Stimulated activated naive CD8-positive, alpha-beta T cell treated with anti-CD3 and anti-CD28 coated beads, Interleukin-15, Interleukin-2, amounts not matched to agents 100 ng/mL and 50 ng/mL, for 24 hours (primary cell): ENCODE measurements around the gene LILRA5.
A peak's percentile ranks its signal among the peaks of the same experiment; 100 is the strongest.
"Not testable (repeated sequence)": the region's sequence is repeated elsewhere in the genome, so short reads cannot be mapped to it uniquely, and the experiment has no call there.

ENCODE experiments used
- H3K27ac Mint-ChIP-seq: one replicate; pipeline ENCODE4 v1.8.0; 2021; ENCODE audit warnings: mild to moderate bottlenecking, mixed read lengths
- H3K27me3 Mint-ChIP-seq: one replicate; pipeline ENCODE4 v1.8.0; 2021; ENCODE audit warnings: mixed read lengths
- H3K36me3 Mint-ChIP-seq: one replicate; pipeline ENCODE4 v1.8.0; 2021; ENCODE audit warnings: low read depth, mixed read lengths
- H3K4me1 Mint-ChIP-seq: one replicate; pipeline ENCODE4 v1.8.0; 2021; ENCODE audit warnings: low read depth, mixed read lengths
- H3K4me3 Mint-ChIP-seq: one replicate; pipeline ENCODE4 v1.8.0; 2021; ENCODE audit warnings: mild to moderate bottlenecking, mixed read lengths
- H3K9me3 Mint-ChIP-seq: one replicate; pipeline ENCODE4 v1.8.0; 2021; ENCODE audit warnings: mixed read lengths

LILRA5 gene

DNA sequence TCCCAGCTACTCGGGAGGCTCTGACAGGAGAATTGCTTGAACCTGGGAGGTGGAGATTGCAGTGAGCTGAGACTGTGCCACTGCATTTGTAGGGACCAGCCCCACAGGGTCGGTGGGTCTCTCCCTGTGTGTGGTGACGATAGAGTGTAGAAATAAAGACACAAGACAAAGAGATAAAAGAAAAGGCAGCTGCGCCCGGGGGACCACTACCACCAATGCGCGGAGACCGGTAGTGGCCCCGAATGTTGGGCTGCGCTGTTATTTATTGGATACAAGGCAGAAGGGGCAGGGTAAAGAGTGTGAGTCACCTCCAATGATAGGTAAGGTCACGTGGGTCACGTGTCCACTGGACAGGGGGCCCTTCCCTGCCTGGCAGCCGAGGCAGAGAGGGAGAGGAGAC is 9.3 kb upstream of the LILRA5 start:
- peak overlapping the region; percentile 49 for H3K27ac Mint-ChIP-seq
- H3K9me3 Mint-ChIP-seq, H3K4me3 Mint-ChIP-seq, H3K36me3 Mint-ChIP-seq: not testable (repeated sequence)
- H3K27me3 Mint-ChIP-seq: peaks cover 11% of the 10 kb centered on the region
- H3K4me1 Mint-ChIP-seq: peaks cover 14% of the 10 kb centered on the region

DNA sequence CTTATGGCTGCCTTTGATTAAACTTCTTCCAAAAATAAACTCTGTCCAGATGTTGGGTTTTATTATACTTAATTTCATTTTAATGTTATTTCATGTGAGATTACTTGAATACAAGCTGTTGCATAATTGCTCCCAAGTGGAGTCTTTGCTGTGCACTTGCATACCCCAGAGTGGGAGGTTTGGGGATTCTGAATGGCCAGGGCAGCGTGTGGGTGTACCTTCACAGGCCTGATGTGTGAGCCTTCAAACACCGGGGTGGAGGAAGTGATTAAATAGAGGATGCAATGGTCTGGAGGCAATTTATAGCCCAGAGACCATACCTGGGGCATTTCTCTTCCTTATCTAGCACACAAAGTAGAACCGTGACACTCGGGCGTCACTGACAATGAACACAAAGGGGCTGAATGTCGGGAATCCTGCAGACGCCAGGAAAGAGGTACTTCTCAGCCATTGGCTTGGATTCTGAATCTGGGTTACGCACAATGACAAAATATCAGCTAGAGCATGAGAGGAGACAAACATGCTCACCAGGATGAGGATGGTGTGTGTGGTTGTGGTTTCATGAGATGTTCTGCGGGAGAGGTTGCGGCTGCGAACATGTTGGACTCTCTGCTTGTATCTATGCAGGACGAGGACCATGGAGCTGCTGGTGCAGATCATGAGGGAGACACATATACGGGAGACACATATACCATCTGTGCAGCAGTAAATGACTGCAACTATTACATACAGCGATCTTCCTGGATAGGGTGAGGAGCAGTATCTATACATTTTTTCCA is 7.1 kb upstream of the LILRA5 start:
- no peaks in the 10 kb centered on the region for H3K36me3 Mint-ChIP-seq
- H3K4me3 Mint-ChIP-seq: no peak overlapping the region
- no peak overlapping the region for H3K27ac Mint-ChIP-seq
- H3K9me3 Mint-ChIP-seq: no peaks in the 10 kb centered on the region
- peaks cover 16% of the 10 kb centered on the region for H3K27me3 Mint-ChIP-seq
- H3K4me1 Mint-ChIP-seq: peaks cover under 1% of the 10 kb centered on the region

DNA sequence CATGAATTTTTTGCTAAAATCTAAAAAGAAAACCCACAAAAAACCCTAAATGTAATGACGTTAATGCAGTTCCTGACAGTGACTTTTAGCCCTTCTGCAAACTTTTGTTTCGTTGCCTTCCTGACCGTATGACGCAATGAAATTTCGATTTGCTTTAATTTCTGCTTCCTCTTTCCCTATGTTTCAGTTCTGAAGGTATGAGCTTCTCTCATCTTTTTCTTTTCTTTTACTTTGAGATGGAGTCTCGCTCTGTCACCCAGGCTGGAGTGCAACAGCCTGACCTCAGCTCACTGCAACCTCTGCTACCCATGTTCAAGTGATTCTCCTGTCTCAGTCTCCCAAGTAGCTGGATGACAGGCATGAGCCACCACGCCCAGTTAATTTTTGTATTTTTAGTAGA is 6.1 kb upstream of the LILRA5 start:
- no peaks in the 10 kb centered on the region for H3K36me3 Mint-ChIP-seq
- no peak overlapping the region for H3K27ac Mint-ChIP-seq
- no peak overlapping the region for H3K4me3 Mint-ChIP-seq
- H3K4me1 Mint-ChIP-seq: no peaks in the 10 kb centered on the region
- H3K9me3 Mint-ChIP-seq: no peaks in the 10 kb centered on the region
- peaks cover 19% of the 10 kb centered on the region for H3K27me3 Mint-ChIP-seq

DNA sequence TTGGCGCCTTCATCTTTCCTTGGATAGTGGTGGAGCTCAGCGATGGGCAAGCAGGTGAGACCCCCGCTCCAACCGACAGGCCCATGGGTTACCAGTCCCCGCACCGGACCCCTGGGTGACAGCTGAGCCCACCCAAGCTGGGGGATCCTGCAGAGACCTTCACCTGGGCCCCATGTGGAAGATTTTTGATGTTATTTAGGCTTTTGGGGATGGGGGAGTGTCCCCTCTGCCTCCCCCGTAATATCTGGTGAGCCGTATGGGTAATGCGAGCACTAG is 4.9 kb upstream of the LILRA5 start:
- no peak overlapping the region for H3K4me3 Mint-ChIP-seq
- H3K36me3 Mint-ChIP-seq: no peaks in the 10 kb centered on the region
- no peaks in the 10 kb centered on the region for H3K9me3 Mint-ChIP-seq
- H3K27me3 Mint-ChIP-seq: peaks cover 28% of the 10 kb centered on the region
- no peak overlapping the region for H3K27ac Mint-ChIP-seq
- no peaks in the 10 kb centered on the region for H3K4me1 Mint-ChIP-seq

DNA sequence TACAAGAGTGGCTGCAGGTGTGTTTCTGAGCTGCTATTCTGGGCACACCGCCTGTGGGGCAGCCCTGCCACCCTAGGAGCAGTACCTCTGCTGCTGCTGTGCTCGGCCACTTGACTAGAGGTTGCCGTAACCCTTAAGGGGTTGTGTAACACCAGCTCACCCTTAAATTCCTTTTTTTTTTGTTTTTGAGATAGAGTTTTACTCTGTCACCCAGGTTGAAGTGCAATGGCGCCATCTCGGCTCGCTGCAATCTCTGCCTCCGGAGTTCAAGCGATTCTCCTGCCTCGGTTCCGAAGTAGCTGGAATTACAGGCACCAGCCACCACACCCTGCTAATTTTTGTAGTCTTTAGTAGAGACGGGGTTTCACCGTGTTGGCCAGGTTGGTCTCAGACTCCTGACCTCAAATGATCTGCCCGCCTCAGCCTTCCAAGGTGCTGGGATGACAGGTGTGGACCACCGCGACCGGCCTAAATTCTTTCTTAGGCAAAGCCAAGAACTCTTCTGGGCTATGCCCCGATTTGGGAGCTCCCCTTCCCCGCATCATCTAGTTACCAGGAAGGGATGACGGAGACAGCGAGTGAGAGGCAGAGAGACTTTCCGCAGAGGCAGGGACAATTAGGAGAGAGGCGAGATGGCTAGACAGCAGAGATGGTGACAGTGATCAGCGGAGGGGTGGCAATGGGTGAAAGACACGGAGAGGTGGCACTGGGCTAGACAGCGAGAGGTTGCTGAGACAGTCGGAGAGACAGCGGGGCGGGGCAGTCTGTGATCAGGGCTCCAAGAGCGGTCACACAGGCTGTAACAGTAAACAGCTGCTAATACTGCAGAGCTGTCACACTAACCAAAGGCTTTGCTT is 4.4 kb upstream of the LILRA5 start:
- Mint-ChIP-seq H3K4me1 (no peaks in the 10 kb centered on the region), H3K27me3 (peaks cover 31% of the 10 kb centered on the region), H3K4me3 (no peak overlapping the region), H3K27ac (no peak overlapping the region), H3K9me3 (no peaks in the 10 kb centered on the region), H3K36me3 (no peaks in the 10 kb centered on the region)

DNA sequence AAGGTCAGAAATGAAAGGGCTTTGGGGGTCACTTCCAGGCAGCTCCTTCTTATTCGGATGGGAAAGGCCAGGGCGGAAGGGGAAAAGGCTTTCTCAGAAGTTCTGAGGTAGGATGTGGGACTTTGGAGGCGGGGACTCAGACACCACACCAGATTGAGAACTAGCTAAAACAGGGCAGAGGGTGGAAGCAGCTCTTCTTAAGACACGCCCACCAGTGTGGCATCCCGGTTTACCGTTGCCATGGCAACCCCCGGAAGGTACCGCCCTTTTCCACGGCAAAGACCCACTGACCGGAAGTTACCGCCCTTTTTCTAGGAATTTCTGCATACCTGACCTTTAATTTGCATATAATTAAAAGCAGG is 3.8 kb upstream of the LILRA5 start:
- no peak overlapping the region for H3K27ac Mint-ChIP-seq
- no peaks in the 10 kb centered on the region for H3K36me3 Mint-ChIP-seq
- H3K9me3 Mint-ChIP-seq: no peaks in the 10 kb centered on the region
- no peaks in the 10 kb centered on the region for H3K4me1 Mint-ChIP-seq
- peaks cover 31% of the 10 kb centered on the region for H3K27me3 Mint-ChIP-seq
- H3K4me3 Mint-ChIP-seq: no peak overlapping the region

DNA sequence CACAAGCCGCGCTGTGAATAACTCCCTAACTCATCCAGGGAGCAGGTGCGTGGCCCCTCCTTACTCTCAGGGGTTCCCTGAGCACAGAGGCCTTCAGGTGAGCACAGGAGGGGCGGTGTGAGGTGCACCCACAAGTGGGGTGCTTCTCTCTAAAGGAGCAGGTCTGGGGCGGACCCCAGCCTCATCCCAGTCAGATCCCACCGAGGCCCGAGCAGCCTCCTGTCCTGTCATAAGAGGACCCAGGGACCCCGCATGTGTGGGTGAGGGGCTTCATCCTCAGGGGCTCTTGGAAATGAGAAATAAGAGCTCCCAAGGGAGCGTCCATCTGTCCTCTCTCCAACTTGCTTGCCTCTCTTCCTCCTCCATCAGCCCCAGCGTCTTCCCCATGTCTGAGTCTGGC is 3.0 kb upstream of the LILRA5 start:
- Mint-ChIP-seq H3K36me3 (no peaks in the 10 kb centered on the region), H3K27me3 (peaks cover 32% of the 10 kb centered on the region), H3K4me3 (no peak overlapping the region)

DNA sequence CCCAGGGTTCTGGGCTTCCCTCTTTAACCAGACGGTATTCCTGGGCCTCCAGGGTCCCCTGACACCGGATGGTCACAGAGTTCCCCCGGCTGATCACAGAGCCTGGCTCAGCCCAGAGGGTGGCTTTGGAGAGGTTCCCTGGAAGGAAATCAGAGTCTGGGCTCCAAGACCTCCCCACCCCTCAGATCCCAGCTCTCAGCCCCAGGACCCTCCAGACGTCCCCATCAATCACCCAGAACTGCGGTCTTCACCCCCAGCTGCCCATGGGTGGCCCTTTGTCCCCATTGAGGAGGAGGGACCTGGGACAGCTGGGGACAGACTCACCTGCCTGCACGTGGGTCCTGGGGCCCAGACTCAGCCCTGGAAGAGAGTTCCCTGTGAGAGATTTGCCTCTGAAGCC is 955 bp downstream of the LILRA5 start:
- Mint-ChIP-seq H3K4me1 (no peaks in the 10 kb centered on the region), H3K27ac (no peak overlapping the region), H3K27me3 (peaks cover 29% of the 10 kb centered on the region), H3K4me3 (no peak overlapping the region), H3K36me3 (no peaks in the 10 kb centered on the region), H3K9me3 (no peaks in the 10 kb centered on the region)

More for the DNA sequence above, 3.0 kb upstream of the LILRA5 start:
- Mint-ChIP-seq H3K27ac (no peak overlapping the region), H3K9me3 (no peaks in the 10 kb centered on the region), H3K4me1 (no peaks in the 10 kb centered on the region)

DNA sequence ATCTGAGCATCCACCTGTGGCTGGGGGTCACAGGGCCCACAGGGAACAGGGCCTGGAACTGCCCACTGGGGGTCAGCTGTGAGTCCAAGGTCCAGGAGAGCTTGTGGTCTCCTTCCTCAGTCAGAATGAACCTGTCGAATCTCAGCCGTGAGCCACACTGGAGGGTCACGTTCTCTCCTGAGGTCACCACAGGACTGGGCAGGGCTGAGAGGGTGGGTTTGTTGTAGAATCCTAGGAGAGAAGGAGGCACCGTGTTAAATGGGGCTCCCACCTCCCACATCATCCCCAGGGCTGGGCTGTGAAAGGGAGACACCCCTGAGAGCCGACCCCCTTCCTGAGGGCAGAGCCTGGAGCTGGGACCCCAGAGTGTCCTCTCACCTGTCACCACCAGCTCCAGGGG is 1.5 kb downstream of the LILRA5 start:
- H3K27ac Mint-ChIP-seq: no peak overlapping the region
- H3K4me3 Mint-ChIP-seq: no peak overlapping the region
- H3K9me3 Mint-ChIP-seq: no peaks in the 10 kb centered on the region
- no peaks in the 10 kb centered on the region for H3K4me1 Mint-ChIP-seq
- H3K27me3 Mint-ChIP-seq: peaks cover 30% of the 10 kb centered on the region
- no peaks in the 10 kb centered on the region for H3K36me3 Mint-ChIP-seq

DNA sequence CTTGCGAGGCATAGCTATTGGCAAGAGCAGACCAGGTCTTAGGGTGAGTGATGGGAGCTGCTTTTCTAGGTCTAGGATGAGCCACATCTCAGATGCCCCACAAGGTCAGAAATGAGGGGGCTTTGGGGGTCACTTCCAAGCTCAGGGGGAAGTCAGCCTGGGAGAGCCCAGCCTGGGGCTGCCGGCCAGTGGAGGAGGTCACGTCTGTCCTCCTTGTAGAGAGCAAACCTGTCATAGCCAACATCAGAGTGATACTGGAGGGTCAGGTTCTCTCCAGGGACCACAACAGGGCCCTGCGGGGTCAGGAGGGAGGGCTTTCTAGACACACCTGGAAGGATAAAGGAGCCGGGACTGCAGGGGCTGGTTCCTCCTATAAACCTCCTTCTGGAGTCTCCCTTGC is 2.4 kb downstream of the LILRA5 start:
- Mint-ChIP-seq H3K27me3 (peaks cover 26% of the 10 kb centered on the region), H3K36me3 (no peaks in the 10 kb centered on the region), H3K27ac (no peak overlapping the region), H3K4me3 (no peak overlapping the region), H3K9me3 (no peaks in the 10 kb centered on the region), H3K4me1 (no peaks in the 10 kb centered on the region)

DNA sequence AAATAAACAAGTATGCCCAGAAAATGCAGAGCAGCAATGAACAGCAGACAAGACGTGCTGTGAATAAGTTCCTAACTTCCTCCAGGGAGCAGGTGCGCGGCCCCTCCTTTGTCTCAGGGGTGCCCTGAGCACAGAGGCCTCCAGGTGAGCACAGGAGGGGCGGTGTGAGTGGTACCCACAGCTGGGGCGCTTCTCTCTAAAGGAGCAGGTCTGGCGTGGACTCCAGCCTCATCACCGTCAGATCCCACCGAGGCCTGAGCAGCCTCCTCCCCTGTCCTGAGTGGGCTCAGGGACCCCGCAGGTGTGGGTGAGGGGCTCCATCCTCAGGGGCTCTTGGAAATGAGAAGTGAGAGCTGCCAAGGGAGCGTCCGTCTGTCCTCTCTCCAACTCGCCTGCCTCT is 3.2 kb downstream of the LILRA5 start:
- Mint-ChIP-seq H3K27ac (no peak overlapping the region), H3K27me3 (peaks cover 26% of the 10 kb centered on the region)

DNA sequence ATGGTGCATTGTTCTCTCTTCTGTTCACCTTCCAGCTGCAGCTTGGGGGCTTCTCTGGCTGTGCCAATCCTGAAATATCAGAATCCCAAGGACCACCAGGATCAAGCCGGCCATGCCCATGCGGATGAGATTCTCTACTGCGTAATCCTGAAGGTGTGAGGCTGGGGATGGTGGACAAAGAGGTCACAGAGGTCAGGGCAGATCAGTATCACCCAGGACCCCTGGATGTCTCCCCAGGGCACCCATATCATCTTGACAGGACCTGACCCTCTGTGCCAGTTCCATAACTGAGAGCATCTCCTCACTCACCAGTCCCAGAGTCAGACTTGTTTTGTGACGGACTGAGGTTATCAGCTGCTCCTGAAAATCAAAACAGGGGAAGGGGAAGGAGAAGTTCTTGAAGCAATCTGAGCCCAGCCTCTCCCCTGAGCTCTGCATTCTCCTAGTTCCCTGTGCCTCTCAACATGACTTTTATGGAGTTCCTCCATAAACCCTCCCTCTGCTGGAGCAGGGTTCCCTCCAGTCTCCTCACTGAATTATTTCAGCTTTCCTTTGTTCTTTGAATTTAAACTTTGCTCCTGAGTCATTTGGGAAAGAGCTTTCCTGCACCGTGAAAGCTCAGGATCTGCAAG is 5.5 kb downstream of the LILRA5 start:
- no peaks in the 10 kb centered on the region for H3K36me3 Mint-ChIP-seq
- peaks cover 7% of the 10 kb centered on the region for H3K27me3 Mint-ChIP-seq
- no peak overlapping the region for H3K27ac Mint-ChIP-seq
- H3K4me1 Mint-ChIP-seq: peaks cover 18% of the 10 kb centered on the region
- no peak overlapping the region for H3K4me3 Mint-ChIP-seq
- H3K9me3 Mint-ChIP-seq: no peaks in the 10 kb centered on the region

More for the DNA sequence above, 3.2 kb downstream of the LILRA5 start:
- Mint-ChIP-seq H3K36me3 (no peaks in the 10 kb centered on the region), H3K9me3 (no peaks in the 10 kb centered on the region), H3K4me1 (peaks cover 4% of the 10 kb centered on the region), H3K4me3 (no peak overlapping the region)

DNA sequence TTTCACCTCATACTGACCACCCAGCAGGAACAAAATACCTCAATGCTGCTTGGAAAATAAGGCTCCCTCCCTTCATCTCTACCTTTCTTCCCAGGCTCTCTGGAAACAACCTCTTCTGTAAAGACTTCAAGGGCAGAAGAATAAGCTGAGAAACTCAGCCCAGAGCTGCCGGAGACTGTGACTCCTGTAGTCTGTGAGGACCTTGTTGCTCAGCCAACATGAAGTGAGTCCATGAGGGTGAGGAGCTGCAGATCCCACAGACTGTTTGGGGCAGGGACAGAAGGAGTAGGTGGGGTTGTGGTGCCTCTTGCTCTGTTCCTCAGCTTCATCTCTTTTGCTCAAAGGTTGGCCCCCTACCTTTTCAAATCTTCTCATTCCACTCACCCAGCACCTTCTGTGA is 7.8 kb downstream of the LILRA5 start:
- no peak overlapping the region for H3K4me3 Mint-ChIP-seq
- no peak overlapping the region for H3K27ac Mint-ChIP-seq
- H3K27me3 Mint-ChIP-seq: peaks cover 6% of the 10 kb centered on the region
- H3K4me1 Mint-ChIP-seq: peaks cover 18% of the 10 kb centered on the region
- no peaks in the 10 kb centered on the region for H3K36me3 Mint-ChIP-seq
- H3K9me3 Mint-ChIP-seq: no peaks in the 10 kb centered on the region

DNA sequence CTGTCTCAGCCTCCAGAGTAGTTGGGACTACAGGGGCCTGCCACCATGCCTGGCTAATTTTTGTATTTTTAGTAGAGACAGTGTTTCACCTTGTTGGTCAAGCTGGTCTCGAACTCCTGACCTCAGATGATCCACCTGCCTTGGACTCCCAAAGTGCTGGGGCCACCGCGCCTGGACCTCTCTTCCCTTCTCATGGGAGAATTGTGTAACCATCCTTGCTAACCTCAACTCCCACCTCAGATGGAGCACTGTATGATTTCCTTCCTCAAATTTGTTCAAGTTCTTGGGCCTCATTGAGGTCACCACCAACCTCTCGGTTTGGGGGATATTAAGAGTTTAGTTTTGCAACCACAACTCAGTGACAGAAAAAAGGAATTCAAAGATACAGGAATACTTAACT is 10.7 kb downstream of the LILRA5 start:
- H3K27me3 Mint-ChIP-seq: peaks cover 6% of the 10 kb centered on the region
- H3K4me1 Mint-ChIP-seq: peaks cover 18% of the 10 kb centered on the region
- no peak overlapping the region for H3K4me3 Mint-ChIP-seq
- H3K27ac Mint-ChIP-seq: no peak overlapping the region
- H3K36me3 Mint-ChIP-seq: no peaks in the 10 kb centered on the region
- H3K9me3 Mint-ChIP-seq: no peaks in the 10 kb centered on the region

DNA sequence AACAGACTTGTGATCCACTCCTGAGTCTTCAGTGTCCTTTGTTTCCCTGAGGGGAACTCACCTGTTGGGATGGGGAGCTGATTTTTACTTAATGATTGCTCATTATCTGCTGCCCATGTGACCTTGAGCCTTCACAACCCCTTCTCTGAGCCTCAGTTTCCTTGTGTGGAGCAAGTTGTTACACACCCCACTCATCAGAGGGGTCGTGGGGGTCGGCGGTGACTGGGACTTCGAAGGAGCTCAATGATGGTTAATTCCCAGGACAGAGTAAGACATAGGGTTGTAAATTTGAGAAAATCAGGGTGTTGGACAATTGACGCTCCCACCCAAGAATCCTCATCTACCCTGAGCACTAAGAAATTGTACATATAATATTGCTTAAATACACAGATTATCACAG is 13.5 kb downstream of the LILRA5 start:
- Mint-ChIP-seq H3K9me3 (peaks cover 1% of the 10 kb centered on the region), H3K4me1 (peaks cover 11% of the 10 kb centered on the region), H3K27me3 (peaks cover 8% of the 10 kb centered on the region), H3K27ac (no peak overlapping the region), H3K36me3 (no peaks in the 10 kb centered on the region), H3K4me3 (no peak overlapping the region)
